ENCODE results near the gene PIEZO1.

Gene PIEZO1

GRCh38 chr16:88695753-88696152, 89.3 kb downstream of the PIEZO1 start:
- Mint-ChIP-seq H3K27ac (no peak overlapping the region), H3K4me3 (no peak overlapping the region), H3K4me1 (no peaks in the 10 kb centered on the region)

GRCh38 chr16:88695218-88695617, 89.8 kb downstream of the PIEZO1 start:
- Mint-ChIP-seq H3K27me3 (ENCODE audit: low read depth) (peaks cover 9% of the 10 kb centered on the region), H3K36me3 (ENCODE audit: low read depth) (no peaks in the 10 kb centered on the region), H3K4me3 (no peak overlapping the region), H3K9me3 (no peaks in the 10 kb centered on the region), H3K27ac (no peak overlapping the region), H3K4me1 (no peaks in the 10 kb centered on the region)
- no peak for TF ChIP-seq CTCF (IDR thresholded peaks at IDR 0.05; ENCODE audit: unreplicated experiment in 3 of 3)

More at GRCh38 chr16:88695753-88696152, 89.3 kb downstream of the PIEZO1 start:
- H3K27me3 Mint-ChIP-seq (ENCODE audit: low read depth), result peaks cover 3% of the 10 kb centered on the region
- H3K36me3 Mint-ChIP-seq (ENCODE audit: low read depth), result no peaks in the 10 kb centered on the region
- TF ChIP-seq CTCF (IDR thresholded peaks at IDR 0.05; ENCODE audit: unreplicated experiment in 3 of 3), result no peak
- no peaks in the 10 kb centered on the region for H3K9me3 Mint-ChIP-seq

GRCh38 chr16:88694221-88695087, 90.6 kb downstream of the PIEZO1 start:
- no peaks in the 10 kb centered on the region for H3K4me1 Mint-ChIP-seq
- H3K27ac Mint-ChIP-seq, result no peak overlapping the region

GRCh38 chr16:88693420-88694177, 91.4 kb downstream of the PIEZO1 start:
- H3K36me3 Mint-ChIP-seq (ENCODE audit: low read depth), result no peaks in the 10 kb centered on the region
- no peaks in the 10 kb centered on the region for H3K9me3 Mint-ChIP-seq
- no peaks in the 10 kb centered on the region for H3K4me1 Mint-ChIP-seq
- no peak overlapping the region for H3K4me3 Mint-ChIP-seq
- no peak for TF ChIP-seq CTCF (IDR thresholded peaks at IDR 0.05; ENCODE audit: unreplicated experiment in 3 of 3)
- no peak overlapping the region for H3K27ac Mint-ChIP-seq
- H3K27me3 Mint-ChIP-seq (ENCODE audit: low read depth), result peaks cover 22% of the 10 kb centered on the region

More at GRCh38 chr16:88694221-88695087, 90.6 kb downstream of the PIEZO1 start:
- H3K9me3 Mint-ChIP-seq, result no peaks in the 10 kb centered on the region
- no peak overlapping the region for H3K4me3 Mint-ChIP-seq
- H3K27me3 Mint-ChIP-seq (ENCODE audit: low read depth), result peaks cover 14% of the 10 kb centered on the region
- no peak for TF ChIP-seq CTCF (IDR thresholded peaks at IDR 0.05; ENCODE audit: unreplicated experiment in 3 of 3)
- H3K36me3 Mint-ChIP-seq (ENCODE audit: low read depth), result no peaks in the 10 kb centered on the region

GRCh38 chr16:88692861-88693260, 92.2 kb downstream of the PIEZO1 start:
- H3K36me3 Mint-ChIP-seq (ENCODE audit: low read depth), result no peaks in the 10 kb centered on the region
- H3K27me3 Mint-ChIP-seq (ENCODE audit: low read depth), result peaks cover 30% of the 10 kb centered on the region
- H3K4me1 Mint-ChIP-seq, result no peaks in the 10 kb centered on the region
- H3K4me3 Mint-ChIP-seq, result no peak overlapping the region
- no peaks in the 10 kb centered on the region for H3K9me3 Mint-ChIP-seq
- no peak overlapping the region for H3K27ac Mint-ChIP-seq
- no peak for TF ChIP-seq CTCF (IDR thresholded peaks at IDR 0.05; ENCODE audit: unreplicated experiment in 3 of 3)

Data from nephron (organoid).